SK-N-SH (cell line): ENCODE results near the gene NME3. TPM values are rescaled to one million over a fixed set of nuclear protein-coding genes. Genes with fewer than 3 reads are reported as not detected.

Experiments
- CTCF ChIA-PET: fragments of 300-600, 350-600 bp; formaldehyde crosslinking; extraction: SDS; loops from one replicate; lab custom pipeline; 2021; lab: Yijun Ruan, JAX
- POLR2A ChIA-PET: fragments of 350-600 bp; sonication (Branson Sonifier 250); formaldehyde crosslinking; extraction: SDS; loops from one replicate; lab custom pipeline; 2020; ENCODE audit warnings: antibody characterized with exemption, inconsistent platforms; lab: Yijun Ruan, JAX
- DNase-seq: peaks from one replicate; pipeline ENCODE4 v3.0.0; 2012
- H2AFZ ChIP-seq: fragments of 200-600 bp; sonication (generic); 2 replicates; pipeline ENCODE4 v1.8.1; 2016; ENCODE audit warnings: antibody characterized with exemption, mild to moderate bottlenecking, low read depth
- H3F3A ChIP-seq: fragments of 200-600 bp; sonication (generic); replicated peaks from 2 replicates; pipeline ENCODE3; 2016; ENCODE audit warnings: antibody characterized with exemption, mild to moderate bottlenecking; ENCODE audit not compliant: insufficient read depth
- H3K27ac ChIP-seq, 2 experiments: fragments of 200-500 bp in 1 of 2; fragments of 200-600 bp in 1 of 2; sonication (Bioruptor generic) in 1 of 2; sonication (generic), shearing (Covaris generic) in 1 of 2; 2 replicates each; pipeline versions ENCODE4 v1.5.1 to v1.6.1; 2014 to 2016; ENCODE audit warnings: low read depth in 2 of 2, inconsistent platforms in 1 of 2, low read length in 1 of 2, mild to moderate bottlenecking in 1 of 2, mixed read lengths in 1 of 2
- H3K27me3 ChIP-seq: fragments of 200-600 bp; sonication (generic), shearing (Covaris generic); 2 replicates; pipeline ENCODE4 v1.6.1; 2016; ENCODE audit warnings: mixed run types; ENCODE audit not compliant: insufficient read depth
- H3K36me3 ChIP-seq, 2 experiments: fragments of 200-500 bp in 1 of 2; fragments of 200-600 bp in 1 of 2; sonication (Bioruptor generic) in 1 of 2; sonication (generic) in 1 of 2; replicated peaks in 1 of 2; 2 replicates each; pipeline versions ENCODE3 to v1.5.1; 2014 to 2016; ENCODE audit warnings: low read length in 1 of 2, mild to moderate bottlenecking in 1 of 2; ENCODE audit not compliant: insufficient read depth in 2 of 2, control insufficient read depth in 1 of 2
- H3K4me1 ChIP-seq, 2 experiments: fragments of 200-500 bp in 1 of 2; fragments of 200-600 bp in 1 of 2; sonication (Bioruptor generic) in 1 of 2; sonication (generic), shearing (Covaris generic) in 1 of 2; 2 replicates each; pipeline versions ENCODE4 v1.5.1 to v1.6.1; 2014 to 2016; ENCODE audit warnings: low read depth in 1 of 2, low read length in 1 of 2, mixed run types in 1 of 2; ENCODE audit not compliant: insufficient read depth in 2 of 2, control insufficient read depth in 1 of 2
- H3K4me2 ChIP-seq: fragments of 200-600 bp; sonication (generic), shearing (Covaris generic); 2 replicates; pipeline ENCODE4 v1.6.1; 2017; ENCODE audit warnings: mixed run types
- H3K4me3 ChIP-seq, 2 experiments: fragments of 200-500 bp in 1 of 2; fragments of 200-600 bp in 1 of 2; sonication (Bioruptor generic) in 1 of 2; sonication (generic), shearing (Covaris generic) in 1 of 2; 2 replicates each; pipeline versions ENCODE4 v1.5.1 to v1.8.1; 2014 to 2016; ENCODE audit warnings: low read depth in 2 of 2, inconsistent platforms in 1 of 2, low read length in 1 of 2, mild to moderate bottlenecking in 1 of 2, mixed read lengths in 1 of 2, moderate library complexity in 1 of 2
- H3K79me2 ChIP-seq: fragments of 200-600 bp; sonication (generic); 2 replicates; pipeline ENCODE4 v1.8.1; 2017; ENCODE audit warnings: mild to moderate bottlenecking; ENCODE audit not compliant: insufficient read depth
- H3K9ac ChIP-seq: fragments of 200-600 bp; sonication (generic); 2 replicates; pipeline ENCODE4 v1.6.1; 2017; ENCODE audit warnings: mixed run types
- H3K9me2 ChIP-seq: fragments of 200-600 bp; sonication (generic); 2 replicates; pipeline ENCODE4 v1.6.1; 2017; ENCODE audit warnings: mixed run types
- H3K9me3 ChIP-seq: fragments of 200-600 bp; sonication (generic); 2 replicates; pipeline ENCODE4 v1.6.1; 2017; ENCODE audit warnings: mixed run types, mild to moderate bottlenecking, moderate library complexity
- H4K20me1 ChIP-seq: fragments of 200-600 bp; sonication (generic); 2 replicates; pipeline ENCODE4 v1.6.1; 2017; ENCODE audit warnings: mild to moderate bottlenecking, mixed run types; ENCODE audit not compliant: insufficient read depth
- CHD2 ChIP-seq: fragments of 150-350 bp; IDR thresholded peaks from 2 replicates; pipeline ENCODE4 v1.6.1; 2018; ENCODE audit warnings: low read length; ENCODE audit not compliant: partially characterized antibody
- CTCF ChIP-seq: fragments of 200-600 bp; sonication (generic); IDR thresholded peaks from 2 replicates; pipeline ENCODE4 v1.6.1; 2017; ENCODE audit warnings: antibody characterized with exemption, mild to moderate bottlenecking, moderate library complexity
- ELF1 ChIP-seq: IDR thresholded peaks from 2 replicates; pipeline ENCODE4 v1.4.0; 2012
- EZH2phosphoT487 ChIP-seq: fragments of 200-600 bp; sonication (generic); IDR thresholded peaks from 2 replicates; pipeline ENCODE4 v1.6.1; 2017; ENCODE audit warnings: low read depth, mixed run types, mild to moderate bottlenecking, antibody characterized with exemption, moderate library complexity, borderline replicate concordance
- FOSL2 ChIP-seq: IDR thresholded peaks from 2 replicates; pipeline ENCODE4 v1.4.0; 2012; ENCODE audit warnings: low read depth, mild to moderate bottlenecking, moderate library complexity, borderline replicate concordance
- FOXJ3 ChIP-seq: sonication (generic); formaldehyde crosslinking; IDR thresholded peaks from 2 replicates; pipeline ENCODE4 v1.5.1; 2020; ENCODE audit warnings: mild to moderate bottlenecking, missing genetic modification reagents
- FOXM1 ChIP-seq: IDR thresholded peaks from 2 replicates; pipeline ENCODE4 v1.4.0; 2012; ENCODE audit warnings: low read depth, mild to moderate bottlenecking
- GABPA ChIP-seq: IDR thresholded peaks from 2 replicates; pipeline ENCODE4 v1.4.0; 2012; ENCODE audit warnings: low read depth, mild to moderate bottlenecking
- GATA2 ChIP-seq: sonication (generic); formaldehyde crosslinking; IDR thresholded peaks from 2 replicates; pipeline ENCODE4 v1.5.0; 2020; ENCODE audit warnings: mild to moderate bottlenecking, missing genetic modification reagents
- MAX ChIP-seq: IDR thresholded peaks from 2 replicates; pipeline ENCODE4 v1.4.0; 2012; ENCODE audit warnings: low read depth
- MEF2A ChIP-seq: IDR thresholded peaks from 2 replicates; pipeline ENCODE4 v1.4.0; 2012; ENCODE audit warnings: low read depth, borderline replicate concordance
- MXI1 ChIP-seq: IDR thresholded peaks from 2 replicates; pipeline ENCODE4 v1.6.1; 2012; ENCODE audit warnings: mild to moderate bottlenecking, low read depth, low read length, improper control_type of control experiment
- NRF1 ChIP-seq: IDR thresholded peaks from 2 replicates; pipeline ENCODE4 v1.6.1; 2012; ENCODE audit warnings: low read depth, mild to moderate bottlenecking, low read length
- POLR2AphosphoS5 ChIP-seq: IDR thresholded peaks from 2 replicates; pipeline ENCODE4 v1.6.1; 2012; ENCODE audit warnings: low read depth, low read length
- RFX5 ChIP-seq: IDR thresholded peaks from 2 replicates; pipeline ENCODE4 v1.6.1; 2012; ENCODE audit warnings: mild to moderate bottlenecking, improper control_type of control experiment, low read length
- RXRA ChIP-seq: IDR thresholded peaks from 2 replicates; pipeline ENCODE4 v1.4.0; 2012; ENCODE audit warnings: low read depth, mild to moderate bottlenecking, borderline replicate concordance
- SIN3A ChIP-seq: IDR thresholded peaks from 2 replicates; pipeline ENCODE4 v1.6.1; 2012; ENCODE audit warnings: low read depth, mild to moderate bottlenecking, low read length, moderate library complexity, borderline replicate concordance
- SMC3 ChIP-seq: IDR thresholded peaks from 2 replicates; pipeline ENCODE4 v1.6.1; 2012; ENCODE audit warnings: low read depth, low read length, improper control_type of control experiment
- TAF1 ChIP-seq: IDR thresholded peaks from 2 replicates; pipeline ENCODE4 v1.6.1; 2012; ENCODE audit warnings: low read depth, mild to moderate bottlenecking, low read length, moderate library complexity, borderline replicate concordance
- TCF12 ChIP-seq: IDR thresholded peaks from 2 replicates; pipeline ENCODE4 v1.4.0; 2012
- TEAD4 ChIP-seq: IDR thresholded peaks from 2 replicates; pipeline ENCODE4 v1.4.0; 2012; ENCODE audit warnings: mild to moderate bottlenecking, borderline replicate concordance; ENCODE audit not compliant: insufficient read depth
- USF2 ChIP-seq: fragments of 150-350 bp; IDR thresholded peaks from 2 replicates; pipeline ENCODE4 v1.6.1; 2017; ENCODE audit warnings: antibody characterized with exemption, low read length, low read depth, borderline replicate concordance
- YY1 ChIP-seq: IDR thresholded peaks from 2 replicates; pipeline ENCODE4 v1.4.0; 2012; ENCODE audit warnings: low read depth, mild to moderate bottlenecking
- ZBTB33 ChIP-seq: IDR thresholded peaks from 2 replicates; pipeline ENCODE4 v1.4.0; 2012; ENCODE audit warnings: low read depth, borderline replicate concordance
- WGBS: methylation state at CpG from one replicate; pipeline ENCODE4 v1.1.6; 2017; ENCODE audit warnings: low lambda C conversion rate; 5-methylcytosine and 5-hydroxymethylcytosine counted together
- polyA plus RNA-seq, 3 experiments: library from polyadenylated mRNA; depleted of rRNA; stranded (reverse); fragments of >200 nt; gene quantifications; 2 replicates each; pipeline ENCODE4 v1.2.3, GENCODE V29; 2012

NME3 gene
- polyA plus RNA-seq, 1 of the 3 experiments (the other 2 are of a cell fraction): 77.2 TPM

GRCh38 chr16:1759511-1759910 is 11.8 kb downstream of the NME3 start:
- H3K9ac ChIP-seq: no peak overlapping the region
- no peaks in the 10 kb centered on the region for H3K9me3 ChIP-seq
- no peak for DNase-seq
- H3K4me2 ChIP-seq: no peak overlapping the region
- no peak for TF ChIP-seq TCF12
- TF ChIP-seq MEF2A: no peak
- TF ChIP-seq MXI1: no peak
- no peak for TF ChIP-seq EZH2phosphoT487
- TF ChIP-seq SIN3A: no peak
- TF ChIP-seq POLR2AphosphoS5: no peak
- TF ChIP-seq TEAD4: no peak
- TF ChIP-seq FOSL2: no peak
- TF ChIP-seq YY1: no peak
- no peak for TF ChIP-seq CHD2
- TF ChIP-seq TAF1: no peak
- no peak for TF ChIP-seq ELF1
- no peak for TF ChIP-seq NRF1
- TF ChIP-seq GABPA: no peak
- no peak for TF ChIP-seq CTCF
- no peak for TF ChIP-seq RXRA
- no peak for TF ChIP-seq USF2
- TF ChIP-seq FOXM1: no peak
- no peak overlapping the region for H3K4me3 ChIP-seq
- no peaks in the 10 kb centered on the region for H4K20me1 ChIP-seq
- no peak overlapping the region for H2AFZ ChIP-seq
- H3K36me3 ChIP-seq: peaks cover 0 to 46% of the 10 kb centered on the region in 2 experiments
- H3K27me3 ChIP-seq: no peaks in the 10 kb centered on the region
- H3K27ac ChIP-seq: no peak overlapping the region
- ChIA-PET POLR2A (no interaction called here), CTCF (no interaction called here)
- H3K79me2 ChIP-seq: no peaks in the 10 kb centered on the region; the same call in 1 of the 2 replicates
- H3K9me2 ChIP-seq: no peaks in the 10 kb centered on the region
- 97% methylated on average over 10 of the region's 21 CpGs for WGBS
- no peaks in the 10 kb centered on the region for H3F3A ChIP-seq
- no peaks in the 10 kb centered on the region for H3K4me1 ChIP-seq

- peaks cover 0 to 41% of the 10 kb centered on the region in 2 experiments for H3K36me3 ChIP-seq
- no peaks in the 10 kb centered on the region; the same call in 1 of the 2 replicates for H3K79me2 ChIP-seq
- CTCF ChIA-PET: no interaction called here
- H2AFZ ChIP-seq: no peak overlapping the region
- DNase-seq: no peak
- H3K4me3 ChIP-seq: no peak overlapping the region
- H3K27ac ChIP-seq: no peak overlapping the region
- no peaks in the 10 kb centered on the region for H4K20me1 ChIP-seq
- H3K9me3 ChIP-seq: no peaks in the 10 kb centered on the region
- WGBS: 92% methylated on average over 16 of the region's 18 CpGs
- no peak overlapping the region for H3K4me2 ChIP-seq
- no peaks in the 10 kb centered on the region for H3K27me3 ChIP-seq
- POLR2A ChIA-PET: no interaction called here
- no peaks in the 10 kb centered on the region for H3F3A ChIP-seq
- H3K9ac ChIP-seq: no peak overlapping the region
- no peaks in the 10 kb centered on the region for H3K4me1 ChIP-seq
- H3K9me2 ChIP-seq: no peaks in the 10 kb centered on the region
- TF ChIP-seq RFX5 (no peak), ZBTB33 (no peak), YY1 (no peak), SIN3A (no peak), SMC3 (no peak), CHD2 (no peak), TEAD4 (no peak), GATA2 (no peak), FOXJ3 (CRISPR knock-in tag) (no peak), MAX (no peak), ELF1 (no peak), GABPA (no peak)
Observed at GRCh38 chr16:1758923-1759322, 12.4 kb downstream of the NME3 start.
